ENCODE results near the gene TMPRSS3. TPM values are rescaled to one million over a fixed set of nuclear protein-coding genes. Genes with fewer than 3 reads are reported as not detected.

The TMPRSS3 gene
- total RNA-seq, 1 experiment from 2014 or later: not detected

- no peak overlapping the region for H3K4me3 ChIP-seq (ENCODE audit: low read depth, low read length, poor library complexity, severe bottlenecking)
- H3K36me3 ChIP-seq (ENCODE audit: insufficient read depth, low read length, poor library complexity, severe bottlenecking): no peaks in the 10 kb centered on the region
- TF ChIP-seq CTCF (conservative IDR thresholded peaks at IDR 0.05; ENCODE audit: low read depth, low read length): no peak
- peak; percentile 63 for DNase-seq (ENCODE audit: low spot score)
- intact Hi-C loops (cut with micrococcal nuclease; ENCODE audit: unreplicated experiment): no loop called here
- H3K27ac ChIP-seq (ENCODE audit: low read depth, low read length, poor library complexity, severe bottlenecking): no peak overlapping the region
- no TSS peak for BruUV-seq (replicated peaks)
- ChIA-PET POLR2A (ENCODE audit: low non-redundant PET) (no interaction called here), CTCF (interaction anchor here (0.7 kb wide), 2 partner anchors 124 to 168 kb away, joined by 3 to 10 read pairs; no protein-coding TSS in a partner anchor)
- no peaks in the 10 kb centered on the region for H3K27me3 ChIP-seq (replicated peaks; ENCODE audit: insufficient read depth, low read depth, low read length, poor library complexity)
- peaks cover 5% of the 10 kb centered on the region for H3K9me3 ChIP-seq (ENCODE audit: low read depth, low read length, poor library complexity, severe bottlenecking)
- peaks cover 4% of the 10 kb centered on the region for H3K4me1 ChIP-seq (ENCODE audit: insufficient read depth, low read length, poor library complexity, severe bottlenecking)
Measured at GRCh38 chr21:42401154-42401553, 5.3 kb upstream of the TMPRSS3 start.

- CTCF ChIA-PET: interaction anchor here (0.7 kb wide), 1 partner anchor 124 kb away, joined by 3 read pairs; no protein-coding TSS in a partner anchor
- no peak overlapping the region for H3K4me3 ChIP-seq (ENCODE audit: low read depth, low read length, poor library complexity, severe bottlenecking)
- peaks cover 5% of the 10 kb centered on the region for H3K9me3 ChIP-seq (ENCODE audit: low read depth, low read length, poor library complexity, severe bottlenecking)
- intact Hi-C loops (cut with micrococcal nuclease; ENCODE audit: unreplicated experiment): no loop called here
- no TSS peak for BruUV-seq (replicated peaks)
- H3K27ac ChIP-seq (ENCODE audit: low read depth, low read length, poor library complexity, severe bottlenecking): no peak overlapping the region
- TF ChIP-seq EZH2 (IDR thresholded peaks at IDR 0.05; ENCODE audit: borderline replicate concordance, low read depth, low read length, poor library complexity, severe bottlenecking) (no peak), CTCF (conservative IDR thresholded peaks at IDR 0.05; ENCODE audit: low read depth, low read length) (no peak)
- H3K27me3 ChIP-seq (replicated peaks; ENCODE audit: insufficient read depth, low read depth, low read length, poor library complexity): no peaks in the 10 kb centered on the region
- no peak for DNase-seq (ENCODE audit: low spot score)
- H3K36me3 ChIP-seq (ENCODE audit: insufficient read depth, low read length, poor library complexity, severe bottlenecking): no peaks in the 10 kb centered on the region
- POLR2A ChIA-PET (ENCODE audit: low non-redundant PET): no interaction called here
- H3K4me1 ChIP-seq (ENCODE audit: insufficient read depth, low read length, poor library complexity, severe bottlenecking): peaks cover 4% of the 10 kb centered on the region
Measured at GRCh38 chr21:42400525-42400924, 4.7 kb upstream of the TMPRSS3 start.

GRCh38 chr21:42398436-42399028 lies 2.7 kb upstream of the TMPRSS3 start:
- ChIA-PET POLR2A (ENCODE audit: low non-redundant PET) (no interaction called here), CTCF (no interaction called here)
- Histone ChIP-seq H3K9me3 (ENCODE audit: low read depth, low read length, poor library complexity, severe bottlenecking) (peaks cover 5% of the 10 kb centered on the region), H3K27me3 (replicated peaks; ENCODE audit: insufficient read depth, low read depth, low read length, poor library complexity) (no peaks in the 10 kb centered on the region), H3K4me3 (ENCODE audit: low read depth, low read length, poor library complexity, severe bottlenecking) (no peak overlapping the region), H3K36me3 (ENCODE audit: insufficient read depth, low read length, poor library complexity, severe bottlenecking) (no peaks in the 10 kb centered on the region), H3K4me1 (ENCODE audit: insufficient read depth, low read length, poor library complexity, severe bottlenecking) (peaks cover 4% of the 10 kb centered on the region), H3K27ac (ENCODE audit: low read depth, low read length, poor library complexity, severe bottlenecking) (no peak overlapping the region)
- no peak for TF ChIP-seq CTCF (conservative IDR thresholded peaks at IDR 0.05; ENCODE audit: low read depth, low read length)
- TF ChIP-seq EZH2 (IDR thresholded peaks at IDR 0.05; ENCODE audit: borderline replicate concordance, low read depth, low read length, poor library complexity, severe bottlenecking): no peak
- intact Hi-C loops (cut with micrococcal nuclease; ENCODE audit: unreplicated experiment): no loop called here
- no TSS peak for BruUV-seq (replicated peaks)
- DNase-seq (ENCODE audit: low spot score): no peak
